Measurements from ENCODE around the gene TAS2R40.

DNA sequence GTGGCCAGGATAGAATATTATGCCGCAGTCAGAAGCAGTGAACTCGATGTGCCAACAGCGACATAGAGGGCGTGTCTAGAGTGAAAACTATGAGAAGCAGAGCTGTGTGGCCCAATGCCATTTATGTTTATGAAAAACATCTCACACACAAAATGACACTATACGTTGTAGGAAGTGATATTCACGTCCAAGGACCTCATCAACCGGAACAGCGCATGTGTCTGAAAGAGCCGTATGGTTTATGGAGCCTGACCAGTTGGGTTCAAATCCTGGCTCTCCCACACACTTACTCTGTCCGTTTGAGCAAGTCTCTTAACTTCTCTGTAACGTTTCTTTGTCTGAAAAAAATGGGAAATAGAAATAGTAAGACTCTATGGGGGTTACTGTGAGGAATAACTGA, 20.5 kb downstream of the TAS2R40 start:
- TF ChIP-seq ZFX (IDR thresholded peaks at IDR 0.05) (no peak), RAD21 (IDR thresholded peaks at IDR 0.05; ENCODE audit: low read depth) (no peak), FOSL1 (IDR thresholded peaks at IDR 0.05; ENCODE audit: low read depth) (no peak), EZH2 (IDR thresholded peaks at IDR 0.05) (no peak), CTCF (IDR thresholded peaks at IDR 0.05 in 2 of 3, conservative IDR thresholded peaks at IDR 0.05 in 1 of 3; ENCODE audit: borderline replicate concordance in 1 of 3, insufficient read depth in 1 of 3, low read depth in 2 of 3, low read length in 2 of 3) (no peak), YY1 (IDR thresholded peaks at IDR 0.05; ENCODE audit: extremely low read depth, insufficient replicate concordance, low read depth, low read length) (no peak), MAX (IDR thresholded peaks at IDR 0.05) (no peak), SIN3A (IDR thresholded peaks at IDR 0.05; ENCODE audit: low read depth) (no peak), EZH2phosphoT487 (IDR thresholded peaks at IDR 0.05; ENCODE audit: borderline replicate concordance) (no peak), TCF7L2 (IDR thresholded peaks at IDR 0.05; ENCODE audit: borderline replicate concordance, extremely low read depth, insufficient read depth, insufficient read length) (no peak), CEBPB (IDR thresholded peaks at IDR 0.05; ENCODE audit: low read depth) (no peak)

All from HCT116 (cell line).